K562 (cell line): ENCODE measurements around the gene NOX5. TPM values are rescaled to one million over a fixed set of nuclear protein-coding genes. Genes with fewer than 3 reads are reported as not detected.

Source experiments
- CHD4 ChIP-seq: fragments of 200-600 bp; sonication (generic); IDR thresholded peaks from 3 replicates; pipeline ENCODE4 v1.6.1; 2012; ENCODE audit warnings: low read depth, mild to moderate bottlenecking, mixed read lengths, low read length, inconsistent platforms; ENCODE audit not compliant: insufficient read depth, insufficient replicate concordance, poor library complexity, severe bottlenecking
- COPS2 ChIP-seq: fragments of 450-650 bp; conservative IDR thresholded peaks from 2 replicates; pipeline ENCODE4 v1.6.1; 2016; ENCODE audit warnings: mild to moderate bottlenecking, moderate library complexity
- DDX20 ChIP-seq: fragments of 450-650 bp; IDR thresholded peaks from 2 replicates; pipeline ENCODE4 v1.6.1; 2016; ENCODE audit warnings: missing genetic modification characterization, low read depth, mild to moderate bottlenecking, missing compliant biosample characterization, moderate library complexity
- E2F4 ChIP-seq: sonication (generic); formaldehyde crosslinking; IDR thresholded peaks from 2 replicates; pipeline ENCODE4 v1.8.0; 2022; ENCODE audit warnings: mild to moderate bottlenecking, low read depth, missing genetic modification reagents
- HMGN3 ChIP-seq: IDR thresholded peaks from 2 replicates; pipeline ENCODE4 v1.6.1; 2011; ENCODE audit warnings: borderline replicate concordance, low read depth, mild to moderate bottlenecking, mixed read lengths, low read length; ENCODE audit not compliant: insufficient read length; ENCODE audit errors: extremely low read depth
- KLF13 ChIP-seq: fragments of 450-650 bp; IDR thresholded peaks from 2 replicates; pipeline ENCODE4 v1.6.1; 2016; ENCODE audit warnings: missing genetic modification characterization, low read depth, mild to moderate bottlenecking, missing compliant biosample characterization, moderate library complexity, borderline replicate concordance
- MECOM ChIP-seq: fragments of 250-450 bp; sonication (Bioruptor Pico); IDR thresholded peaks from 2 replicates; pipeline ENCODE4 v1.8.0; 2022; ENCODE audit warnings: inconsistent platforms
- MEF2D ChIP-seq: conservative IDR thresholded peaks from 2 replicates; pipeline ENCODE4 v1.6.1; 2016; ENCODE audit warnings: low read depth, missing genetic modification characterization, missing compliant biosample characterization
- MTA2 ChIP-seq: fragments of 450-650 bp; IDR thresholded peaks from 2 replicates; pipeline ENCODE4 v1.6.1; 2016; ENCODE audit warnings: low read depth
- NFXL1 ChIP-seq: fragments of 450-650 bp; formaldehyde crosslinking; IDR thresholded peaks from 2 replicates; pipeline ENCODE4 v1.4.0; 2021; ENCODE audit warnings: mild to moderate bottlenecking
- NFYB ChIP-seq: IDR thresholded peaks from 2 replicates; pipeline ENCODE4 v1.6.1; 2011; ENCODE audit warnings: mild to moderate bottlenecking, moderate library complexity; ENCODE audit not compliant: insufficient read length; ENCODE audit errors: extremely low read depth
- NR3C1 ChIP-seq: sonication (generic); formaldehyde crosslinking; IDR thresholded peaks from 2 replicates; pipeline ENCODE4 v1.8.1; 2022; ENCODE audit warnings: missing genetic modification reagents
- PHF8 ChIP-seq: fragments of 200-600 bp; sonication (generic); IDR thresholded peaks from 2 replicates; pipeline ENCODE4 v1.6.1; 2012; ENCODE audit warnings: mixed run types, mild to moderate bottlenecking, inconsistent platforms, low read length, moderate library complexity, borderline replicate concordance
- RNF2 ChIP-seq: sonication (generic); IDR thresholded peaks from 2 replicates; pipeline ENCODE4 v1.6.1; 2016
- SMAD4 ChIP-seq: fragments of 250-450 bp; sonication (Bioruptor Pico); conservative IDR thresholded peaks from 2 replicates; pipeline ENCODE4 v1.8.0; 2021; ENCODE audit warnings: inconsistent platforms, mild to moderate bottlenecking, moderate library complexity
- THAP7 ChIP-seq: fragments of 250-450 bp; sonication (Bioruptor Pico); IDR thresholded peaks from 2 replicates; pipeline ENCODE4 v1.5.0; 2021
- ZNF584 ChIP-seq: fragments of 200-800 bp; sonication (Bioruptor generic); IDR thresholded peaks from 2 replicates; pipeline ENCODE4 v1.6.1; 2016; ENCODE audit warnings: low read depth, mild to moderate bottlenecking, missing genetic modification characterization, missing compliant biosample characterization
- polyA plus RNA-seq, 8 experiments: library from polyadenylated mRNA; depleted of rRNA in 4 of 8; stranded (reverse) in 5 of 8; unstranded in 3 of 8; fragments of >200 nt; fragmentation: Nextera tagmentation in 2 of 8; fragmentation: Illumina TruSeq in 1 of 8; extraction: Ambion mirVana in 2 of 8; extraction: Trizol in 1 of 8; gene quantifications; 2 replicates each; pipeline versions ENCODE4 v1.2.1 to v1.2.3, GENCODE V29; 2011 to 2014; ENCODE audit warnings: inconsistent platforms in 1 of 8, missing spikeins in 1 of 8
- total RNA-seq, 7 experiments: library from RNA; depleted of rRNA in 6 of 7; stranded (reverse); fragments of >200 nt in 6 of 7; fragmentation: Illumina TruSeq in 2 of 7; extraction: Trizol in 2 of 7; gene quantifications; 2 replicates each; pipeline versions ENCODE4 v1.2.1 to v1.2.3, GENCODE V29; 2011 to 2021; ENCODE audit warnings: low replicate concordance in 1 of 7
- TF ChIP-seq, protein P1 (sequence below): IDR thresholded peaks from 2 replicates; pipeline ENCODE4 v1.6.1; 2012; ENCODE audit warnings: low read depth, low read length, improper control_type of control experiment, borderline replicate concordance
- TF ChIP-seq, protein P2 (sequence below): fragments of 250-450 bp; sonication (Bioruptor Pico); IDR thresholded peaks from 2 replicates; pipeline ENCODE4 v1.8.0; 2021; ENCODE audit warnings: moderate library complexity, mild to moderate bottlenecking, inconsistent platforms
- TF ChIP-seq, protein P3 (sequence below): fragments of 450-650 bp; IDR thresholded peaks from 2 replicates; pipeline ENCODE4 v1.6.1; 2018; ENCODE audit warnings: mild to moderate bottlenecking, low read depth; ENCODE audit not compliant: partially characterized antibody

Gene NOX5
- total and polyA plus RNA-seq, 9 of the 15 experiments (the other 6 are each of a cell fraction or from before 2014, with no cell fraction given): 0.01 TPM; not detected in 8

DNA sequence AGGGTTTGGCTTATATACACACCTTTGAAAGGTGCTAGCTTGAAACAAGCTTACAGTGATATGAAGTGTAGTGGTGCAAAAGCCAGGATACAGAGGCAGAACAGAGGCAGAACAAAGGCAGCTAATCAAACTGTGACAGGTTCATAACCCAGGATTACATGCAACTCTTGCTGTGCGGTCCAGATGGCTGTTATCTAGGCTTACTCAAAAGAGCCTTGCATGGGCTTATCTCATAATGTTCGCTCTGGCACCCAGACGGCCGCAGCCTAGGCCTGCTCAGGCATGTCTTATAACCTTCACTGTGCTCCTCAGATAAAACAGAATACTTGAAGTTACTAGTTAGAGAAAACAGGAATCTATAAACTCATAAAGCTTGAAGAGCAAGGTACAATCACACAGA is 22.8 kb upstream of the NOX5 start (continued):
- TF ChIP-seq, protein P1, sequence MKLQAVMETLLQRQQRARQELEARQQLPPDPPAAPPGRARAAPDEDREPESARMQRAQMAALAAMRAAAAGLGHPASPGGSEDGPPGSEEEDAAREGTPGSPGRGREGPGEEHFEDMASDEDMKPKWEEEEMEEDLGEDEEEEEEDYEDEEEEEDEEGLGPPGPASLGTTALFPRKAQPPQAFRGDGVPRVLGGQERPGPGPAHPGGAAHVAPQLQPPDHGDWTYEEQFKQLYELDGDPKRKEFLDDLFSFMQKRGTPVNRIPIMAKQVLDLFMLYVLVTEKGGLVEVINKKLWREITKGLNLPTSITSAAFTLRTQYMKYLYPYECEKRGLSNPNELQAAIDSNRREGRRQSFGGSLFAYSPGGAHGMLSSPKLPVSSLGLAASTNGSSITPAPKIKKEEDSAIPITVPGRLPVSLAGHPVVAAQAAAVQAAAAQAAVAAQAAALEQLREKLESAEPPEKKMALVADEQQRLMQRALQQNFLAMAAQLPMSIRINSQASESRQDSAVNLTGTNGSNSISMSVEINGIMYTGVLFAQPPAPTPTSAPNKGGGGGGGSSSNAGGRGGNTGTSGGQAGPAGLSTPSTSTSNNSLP: peak; percentile 84; the same call in 1 of the 2 replicates
- no peak for TF ChIP-seq NR3C1
- TF ChIP-seq NFYB: no peak
- TF ChIP-seq DDX20 (tag): no peak
- TF ChIP-seq MECOM (CRISPR knock-in tag): peak; percentile 28; the same call in 1 of the 2 replicates
- TF ChIP-seq NFXL1 (CRISPR knock-in tag): no peak
- TF ChIP-seq PHF8: no peak
- TF ChIP-seq, protein P2, sequence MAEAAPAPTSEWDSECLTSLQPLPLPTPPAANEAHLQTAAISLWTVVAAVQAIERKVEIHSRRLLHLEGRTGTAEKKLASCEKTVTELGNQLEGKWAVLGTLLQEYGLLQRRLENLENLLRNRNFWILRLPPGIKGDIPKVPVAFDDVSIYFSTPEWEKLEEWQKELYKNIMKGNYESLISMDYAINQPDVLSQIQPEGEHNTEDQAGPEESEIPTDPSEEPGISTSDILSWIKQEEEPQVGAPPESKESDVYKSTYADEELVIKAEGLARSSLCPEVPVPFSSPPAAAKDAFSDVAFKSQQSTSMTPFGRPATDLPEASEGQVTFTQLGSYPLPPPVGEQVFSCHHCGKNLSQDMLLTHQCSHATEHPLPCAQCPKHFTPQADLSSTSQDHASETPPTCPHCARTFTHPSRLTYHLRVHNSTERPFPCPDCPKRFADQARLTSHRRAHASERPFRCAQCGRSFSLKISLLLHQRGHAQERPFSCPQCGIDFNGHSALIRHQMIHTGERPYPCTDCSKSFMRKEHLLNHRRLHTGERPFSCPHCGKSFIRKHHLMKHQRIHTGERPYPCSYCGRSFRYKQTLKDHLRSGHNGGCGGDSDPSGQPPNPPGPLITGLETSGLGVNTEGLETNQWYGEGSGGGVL: no peak
- peak; percentile 78; the same call in 1 of the 2 replicates for TF ChIP-seq RNF2
- TF ChIP-seq, protein P3, sequence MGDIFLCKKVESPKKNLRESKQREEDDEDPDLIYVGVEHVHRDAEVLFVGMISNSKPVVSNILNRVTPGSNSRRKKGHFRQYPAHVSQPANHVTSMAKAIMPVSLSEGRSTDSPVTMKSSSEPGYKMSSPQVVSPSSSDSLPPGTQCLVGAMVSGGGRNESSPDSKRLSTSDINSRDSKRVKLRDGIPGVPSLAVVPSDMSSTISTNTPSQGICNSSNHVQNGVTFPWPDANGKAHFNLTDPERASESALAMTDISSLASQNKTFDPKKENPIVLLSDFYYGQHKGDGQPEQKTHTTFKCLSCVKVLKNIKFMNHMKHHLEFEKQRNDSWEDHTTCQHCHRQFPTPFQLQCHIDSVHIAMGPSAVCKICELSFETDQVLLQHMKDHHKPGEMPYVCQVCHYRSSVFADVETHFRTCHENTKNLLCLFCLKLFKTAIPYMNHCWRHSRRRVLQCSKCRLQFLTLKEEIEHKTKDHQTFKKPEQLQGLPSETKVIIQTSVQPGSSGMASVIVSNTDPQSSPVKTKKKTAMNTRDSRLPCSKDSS: no peak
- no peak for TF ChIP-seq E2F4
- no peak for TF ChIP-seq CHD4
- peak; percentile 91 for TF ChIP-seq HMGN3
- TF ChIP-seq THAP7 (CRISPR knock-in tag): no peak
- TF ChIP-seq MTA2: peak; percentile 97
- peak; percentile 78 for TF ChIP-seq ZNF584
- no peak for TF ChIP-seq KLF13
- no peak for TF ChIP-seq COPS2
- TF ChIP-seq MEF2D (tag): peak; percentile 50; the same call in 1 of the 2 replicates
- peak; percentile 98 for TF ChIP-seq SMAD4
